Measurements from ENCODE around the gene CEACAM8. TPM values are rescaled to one million over a fixed set of nuclear protein-coding genes. Genes with fewer than 3 reads are reported as not detected.
A peak's percentile ranks its signal among the peaks of the same experiment; 100 is the strongest.
"Not testable (repeated sequence)": the region's sequence is repeated elsewhere in the genome, so short reads cannot be mapped to it uniquely, and the experiment has no call there.

Gene CEACAM8
- not detected in 2 replicates for total RNA-seq (2014; rRNA removed)
- not detected for polyA plus RNA-seq (2012)

- no peak for DNase-seq (ENCODE audit: low read depth)
These were observed at the start of gene CEACAM8 for GRCh38 chr19:42594617-42595489. CEACAM8 (minus strand) TSS chr19:42594924; CDS start chr19:42594828, 96 bp downstream.

GRCh38 chr19:42639324-42640092 is 44.8 kb upstream of the CEACAM8 start:
- not testable (repeated sequence) for DNase-seq (ENCODE audit: low read depth)

- DNase-seq (ENCODE audit: low read depth) = no peak
These were observed 40.5 kb upstream of the CEACAM8 start for GRCh38 chr19:42635233-42635539.

GRCh38 chr19:42634409-42635232 is 39.9 kb upstream of the CEACAM8 start:
- DNase-seq (ENCODE audit: low read depth) = peak; percentile 13

- no peak for DNase-seq (ENCODE audit: low read depth)
These were observed 34.5 kb upstream of the CEACAM8 start for GRCh38 chr19:42629191-42629590.

- no peak for DNase-seq (ENCODE audit: low read depth)
These were observed 33.9 kb upstream of the CEACAM8 start for GRCh38 chr19:42628411-42629140.

GRCh38 chr19:42627916-42628315 is 33.2 kb upstream of the CEACAM8 start:
- DNase-seq (ENCODE audit: low read depth) = no peak

GRCh38 chr19:42626181-42626580 is 31.5 kb upstream of the CEACAM8 start:
- no peak for DNase-seq (ENCODE audit: low read depth)

- no peak for DNase-seq (ENCODE audit: low read depth)
These were observed 24.5 kb upstream of the CEACAM8 start for GRCh38 chr19:42619271-42619670.

- no peak for DNase-seq (ENCODE audit: low read depth)
These were observed 18.9 kb upstream of the CEACAM8 start for GRCh38 chr19:42613666-42614065.

GRCh38 chr19:42610401-42610915 is 15.7 kb upstream of the CEACAM8 start:
- DNase-seq (ENCODE audit: low read depth) = not testable (repeated sequence)

GRCh38 chr19:42606660-42607351 is 12.1 kb upstream of the CEACAM8 start:
- peak; percentile 24 for DNase-seq (ENCODE audit: low read depth)

GRCh38 chr19:42601811-42602443 is 7.2 kb upstream of the CEACAM8 start:
- DNase-seq (ENCODE audit: low read depth) = peak; percentile 16

GRCh38 chr19:42596391-42597072 is 1.8 kb upstream of the CEACAM8 start:
- no peak for DNase-seq (ENCODE audit: low read depth)

GRCh38 chr19:42595550-42596172 is 937 bp upstream of the CEACAM8 start:
- DNase-seq (ENCODE audit: low read depth) = no peak

- no peak for DNase-seq (ENCODE audit: low read depth)
These were observed 4.9 kb downstream of the CEACAM8 start for GRCh38 chr19:42589792-42590191.

GRCh38 chr19:42584466-42584865 is 10.3 kb downstream of the CEACAM8 start:
- no peak for DNase-seq (ENCODE audit: low read depth)

- no peak for DNase-seq (ENCODE audit: low read depth)
These were observed 17.7 kb downstream of the CEACAM8 start for GRCh38 chr19:42577016-42577415.

- no peak for DNase-seq (ENCODE audit: low read depth)
These were observed 18.5 kb downstream of the CEACAM8 start for GRCh38 chr19:42576241-42576640.
